Smooth muscle cell (in vitro differentiated cells): ENCODE results near the gene CLIC3. TPM values are rescaled to one million over a fixed set of nuclear protein-coding genes. Genes with fewer than 3 reads are reported as not detected.

ENCODE experiments used
- DNase-seq: peaks from one replicate; lab custom pipeline; 2025; ENCODE audit not compliant: unreplicated experiment; lab: John Stamatoyannopoulos, UW
- H2AFZ ChIP-seq: fragments of 200-600 bp; sonication (generic); 2 replicates; pipeline ENCODE4 v1.6.0; 2016; ENCODE audit warnings: antibody characterized with exemption, low read depth, mild to moderate bottlenecking
- H3F3A ChIP-seq: fragments of 200-600 bp; sonication (generic); 2 replicates; pipeline ENCODE4 v1.6.0; 2017; ENCODE audit warnings: antibody characterized with exemption, low read depth
- H3K27ac ChIP-seq: fragments of 200-600 bp; sonication (generic); 2 replicates; pipeline ENCODE4 v1.5.1; 2016; ENCODE audit warnings: low read depth, mild to moderate bottlenecking
- H3K27me3 ChIP-seq: fragments of 200-600 bp; sonication (generic); 2 replicates; pipeline ENCODE4 v1.6.1; 2016; ENCODE audit warnings: low read depth, mild to moderate bottlenecking
- H3K36me3 ChIP-seq: fragments of 200-600 bp; sonication (generic); 2 replicates; pipeline ENCODE4 v1.5.1; 2016; ENCODE audit warnings: low read depth
- H3K4me1 ChIP-seq: fragments of 200-600 bp; sonication (generic); 2 replicates; pipeline ENCODE4 v1.5.1; 2016; ENCODE audit warnings: low read depth
- H3K4me2 ChIP-seq: fragments of 200-600 bp; sonication (generic); 2 replicates; pipeline ENCODE4 v1.6.0; 2016; ENCODE audit warnings: mild to moderate bottlenecking
- H3K4me3 ChIP-seq: fragments of 200-600 bp; sonication (generic); 2 replicates; pipeline ENCODE4 v1.5.1; 2016; ENCODE audit warnings: mild to moderate bottlenecking
- H3K79me2 ChIP-seq: fragments of 200-600 bp; sonication (generic); 2 replicates; pipeline ENCODE4 v1.6.0; 2016; ENCODE audit warnings: low read depth, mild to moderate bottlenecking
- H3K9ac ChIP-seq: fragments of 200-600 bp; sonication (generic); 2 replicates; pipeline ENCODE4 v1.6.0; 2016; ENCODE audit warnings: low read depth
- H3K9me3 ChIP-seq: fragments of 200-600 bp; sonication (generic); replicated peaks from 2 replicates; pipeline ENCODE4 v1.5.1; 2016; ENCODE audit warnings: low read depth
- H4K20me1 ChIP-seq: fragments of 200-600 bp; sonication (generic); 2 replicates; pipeline ENCODE4 v1.6.0; 2016; ENCODE audit warnings: low read depth
- CTCF ChIP-seq: fragments of 200-600 bp; sonication (generic); IDR thresholded peaks from 2 replicates; pipeline ENCODE4 v1.5.1; 2017; ENCODE audit warnings: borderline replicate concordance, mild to moderate bottlenecking, antibody characterized with exemption; ENCODE audit not compliant: insufficient read depth, poor library complexity, severe bottlenecking
- WGBS: methylation state at CpG from one replicate; pipeline ENCODE4 v1.1.7; 2016; ENCODE audit warnings: low lambda C conversion rate; 5-methylcytosine and 5-hydroxymethylcytosine counted together
- polyA plus RNA-seq: library from polyadenylated mRNA; unstranded; fragments of >200 nt; fragmentation: Nextera tagmentation; extraction: Ambion mirVana; gene quantifications from 2 replicates; pipeline ENCODE4 v1.2.1, GENCODE V29; 2016
- total RNA-seq: library from RNA; depleted of rRNA; stranded (reverse); fragments of >200 nt; gene quantifications from 2 replicates; pipeline ENCODE4 v1.2.3, GENCODE V29; 2014

CLIC3 gene
- total and polyA plus RNA-seq, 2 experiments from 2014 or later: 36.8 to 43.9 TPM

- no peak overlapping the region for H3K27ac ChIP-seq
- no peaks in the 10 kb centered on the region for H3F3A ChIP-seq
- H3K4me2 ChIP-seq: peak overlapping the region; percentile 100
- peaks cover 14% of the 10 kb centered on the region for H3K4me1 ChIP-seq
- peaks cover 5% of the 10 kb centered on the region for H4K20me1 ChIP-seq
- DNase-seq: peak; percentile 33
- H3K79me2 ChIP-seq: no peaks in the 10 kb centered on the region
- H3K4me3 ChIP-seq: peak overlapping the region; percentile 77
- peak overlapping the region; percentile 96 for H2AFZ ChIP-seq
- H3K27me3 ChIP-seq: no peaks in the 10 kb centered on the region
- peak; percentile 24 for TF ChIP-seq CTCF
- H3K36me3 ChIP-seq: no peaks in the 10 kb centered on the region
- 5% methylated on average over 62 of the region's 98 CpGs for WGBS
- no peaks in the 10 kb centered on the region for H3K9me3 ChIP-seq
- H3K9ac ChIP-seq: no peak overlapping the region
These were observed 32.1 kb upstream of the CLIC3 start for GRCh38 chr9:137028263-137029057.

GRCh38 chr9:137027369-137028262 is 31.2 kb upstream of the CLIC3 start, which contains the start of gene ABCA2:
ABCA2 (minus strand) TSS chr9:137028237; CDS start chr9:137028140, 97 bp downstream.
- H3K9me3 ChIP-seq: no peaks in the 10 kb centered on the region
- peaks cover 5% of the 10 kb centered on the region for H4K20me1 ChIP-seq
- no peak within 1 kb of the TSS for H3K9ac ChIP-seq
- peak within 1 kb of the TSS; percentile 77 for H3K4me3 ChIP-seq
- H3K27me3 ChIP-seq: no peaks in the 10 kb centered on the region
- no peak for DNase-seq
- peak within 1 kb of the TSS; percentile 96 for H2AFZ ChIP-seq
- H3K36me3 ChIP-seq: no peaks in the 10 kb centered on the region
- H3K79me2 ChIP-seq: no peaks in the 10 kb centered on the region
- no peak for TF ChIP-seq CTCF
- H3F3A ChIP-seq: no peaks in the 10 kb centered on the region
- 10% methylated on average over 47 of the region's 95 CpGs for WGBS
- H3K4me2 ChIP-seq: peak within 1 kb of the TSS; percentile 100
- peaks cover 14% of the 10 kb centered on the region for H3K4me1 ChIP-seq
- H3K27ac ChIP-seq: no peak within 1 kb of the TSS

- DNase-seq: no peak
- Histone ChIP-seq H3K4me2 (peak overlapping the region; percentile 91), H2AFZ (no peak overlapping the region), H3K9ac (no peak overlapping the region), H3K9me3 (no peaks in the 10 kb centered on the region), H3K79me2 (no peaks in the 10 kb centered on the region), H3F3A (no peaks in the 10 kb centered on the region), H3K4me3 (no peak overlapping the region), H4K20me1 (peaks cover 5% of the 10 kb centered on the region), H3K27ac (no peak overlapping the region), H3K4me1 (peaks cover 14% of the 10 kb centered on the region), H3K27me3 (no peaks in the 10 kb centered on the region), H3K36me3 (no peaks in the 10 kb centered on the region)
- TF ChIP-seq CTCF: no peak
- 97% methylated on average over 4 of the region's 4 CpGs for WGBS
These were observed 30.5 kb upstream of the CLIC3 start for GRCh38 chr9:137026828-137027227.
